Right lung (tissue), 5 donors: ENCODE results near the gene SAMD13. TPM values are rescaled to one million over a fixed set of nuclear protein-coding genes. Genes with fewer than 3 reads are reported as not detected.

Source experiments
- DNase-seq, 2 donors: peaks; one replicate each; pipeline ENCODE4 v3.0.0-alpha.2; 2013
- polyA plus RNA-seq, 5 donors: library from polyadenylated mRNA; unstranded; fragments of 120-200 nt; gene quantifications; one replicate each; pipeline versions ENCODE4 v1.2.1 to v1.2.3, GENCODE V29; 2013; ENCODE audit warnings: inconsistent platforms in 1 of 5, low replicate concordance in 1 of 5; ENCODE audit not compliant: insufficient read length in 5 of 5, insufficient read depth in 1 of 5

SAMD13 gene
- polyA plus RNA-seq, 5 donors = 6.9 to 11.3 (median 8.8) TPM

GRCh38 chr1:84339503-84339902 is 38.0 kb downstream of the SAMD13 start:
- DNase-seq = no peak

- DNase-seq = no peak
These were observed 42.8 kb downstream of the SAMD13 start for GRCh38 chr1:84344286-84344685.

GRCh38 chr1:84345220-84345619 is 43.7 kb downstream of the SAMD13 start:
- DNase-seq = no peak

GRCh38 chr1:84347271-84347931 is 45.9 kb downstream of the SAMD13 start:
- DNase-seq = no peak

GRCh38 chr1:84347932-84348555 is 46.5 kb downstream of the SAMD13 start:
- no peak for DNase-seq

- no peak for DNase-seq
These were observed 47.3 kb downstream of the SAMD13 start for GRCh38 chr1:84348759-84349158.

GRCh38 chr1:84350104-84350503 is 48.6 kb downstream of the SAMD13 start:
- no peak for DNase-seq

- DNase-seq = no peak
These were observed 49.0 kb downstream of the SAMD13 start for GRCh38 chr1:84350550-84350949.

- DNase-seq = no peak
These were observed 51.0 kb downstream of the SAMD13 start for GRCh38 chr1:84352298-84353106.

GRCh38 chr1:84353695-84354094 is 52.2 kb downstream of the SAMD13 start:
- no peak for DNase-seq

- no peak for DNase-seq
These were observed 54.0 kb downstream of the SAMD13 start for GRCh38 chr1:84355556-84355955.

GRCh38 chr1:84356881-84357280 is 55.4 kb downstream of the SAMD13 start:
- DNase-seq = no peak

- DNase-seq = no peak
These were observed 57.2 kb downstream of the SAMD13 start for GRCh38 chr1:84358695-84359094.

- DNase-seq = no peak
These were observed 58.8 kb downstream of the SAMD13 start for GRCh38 chr1:84360316-84360715.

GRCh38 chr1:84361796-84362195 is 60.3 kb downstream of the SAMD13 start:
- no peak for DNase-seq

- DNase-seq = no peak
These were observed 61.5 kb downstream of the SAMD13 start for GRCh38 chr1:84363019-84363418.

GRCh38 chr1:84363622-84364021 is 62.1 kb downstream of the SAMD13 start:
- DNase-seq = no peak

GRCh38 chr1:84365225-84366221 is 64.0 kb downstream of the SAMD13 start:
- no peak for DNase-seq

GRCh38 chr1:84366786-84367185 is 65.3 kb downstream of the SAMD13 start:
- DNase-seq = no peak

- no peak for DNase-seq
These were observed 65.7 kb downstream of the SAMD13 start for GRCh38 chr1:84367219-84367618.

- DNase-seq = no peak
These were observed 66.9 kb downstream of the SAMD13 start for GRCh38 chr1:84368441-84368840.

- no peak for DNase-seq
These were observed 68.8 kb downstream of the SAMD13 start for GRCh38 chr1:84370266-84370665.
